HFFc6 (cell line): Measurements from ENCODE around the gene MTA3. TPM values are rescaled to one million over a fixed set of nuclear protein-coding genes. Genes with fewer than 3 reads are reported as not detected.
"Not testable (repeated sequence)": the region's sequence is repeated elsewhere in the genome, so short reads cannot be mapped to it uniquely, and the experiment has no call there.

Experiments used
- DNase-seq: peaks from one replicate; pipeline ENCODE4 v3.0.0-alpha.2; 2018
- H3K27ac Mint-ChIP-seq: 2 replicates; pipeline ENCODE4 v1.8.0; 2020; ENCODE audit warnings: mild to moderate bottlenecking, mixed read lengths
- H3K27me3 Mint-ChIP-seq: 2 replicates; pipeline ENCODE4 v1.8.0; 2021; ENCODE audit warnings: mild to moderate bottlenecking, moderate library complexity, mixed read lengths; ENCODE audit not compliant: insufficient read depth
- H3K36me3 Mint-ChIP-seq: 2 replicates; pipeline ENCODE4 v1.8.0; 2021; ENCODE audit warnings: low read depth, mixed read lengths
- H3K4me1 Mint-ChIP-seq: 2 replicates; pipeline ENCODE4 v1.8.0; 2020; ENCODE audit warnings: low read depth, mixed read lengths
- H3K4me3 Mint-ChIP-seq: 2 replicates; pipeline ENCODE4 v1.8.0; 2020; ENCODE audit warnings: mild to moderate bottlenecking, moderate library complexity, mixed read lengths
- H3K9me3 Mint-ChIP-seq: 2 replicates; pipeline ENCODE4 v1.8.0; 2020; ENCODE audit warnings: mild to moderate bottlenecking, mixed read lengths
- total RNA-seq, 6 experiments: library from RNA; stranded (reverse); fragmentation: NEBNext Ultra II Directional; extraction: Animal tissue kit (Norgen Biotek cat#: 25700); gene quantifications; 2 replicates in 1 of 6; 3 replicates in 5 of 6; pipeline ENCODE4 v1.2.3, GENCODE V29; 2021
- TF ChIP-seq, protein P1 (sequence below): fragments of 200-600 bp; sonication (generic); IDR thresholded peaks from 2 replicates; pipeline ENCODE4 v1.5.0; 2021; ENCODE audit warnings: antibody characterized with exemption, mild to moderate bottlenecking

The MTA3 gene
- total RNA-seq, 6 experiments from 2014 or later = 26.2 to 33.4 (median 30.7) TPM

DNA sequence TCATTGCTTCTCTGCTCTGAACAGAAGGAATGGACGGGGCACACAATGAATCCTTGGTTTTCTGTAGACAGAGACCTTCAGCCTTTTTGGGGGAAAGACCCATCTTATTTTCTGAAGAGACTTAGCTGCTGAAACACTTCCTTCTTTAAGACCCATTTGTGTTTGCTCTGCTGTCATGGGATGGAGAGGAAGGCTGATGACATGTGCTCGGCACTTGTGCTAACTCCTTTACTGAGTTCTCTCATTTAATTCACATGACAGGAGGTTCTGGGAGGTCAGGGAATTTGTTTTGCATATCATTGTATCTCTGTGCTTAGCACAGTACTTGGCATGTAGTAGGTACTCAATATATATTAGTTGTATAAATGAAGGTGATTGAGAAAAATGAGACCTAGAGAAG is 156.5 kb downstream of the MTA3 start:
- TF ChIP-seq, protein P1, sequence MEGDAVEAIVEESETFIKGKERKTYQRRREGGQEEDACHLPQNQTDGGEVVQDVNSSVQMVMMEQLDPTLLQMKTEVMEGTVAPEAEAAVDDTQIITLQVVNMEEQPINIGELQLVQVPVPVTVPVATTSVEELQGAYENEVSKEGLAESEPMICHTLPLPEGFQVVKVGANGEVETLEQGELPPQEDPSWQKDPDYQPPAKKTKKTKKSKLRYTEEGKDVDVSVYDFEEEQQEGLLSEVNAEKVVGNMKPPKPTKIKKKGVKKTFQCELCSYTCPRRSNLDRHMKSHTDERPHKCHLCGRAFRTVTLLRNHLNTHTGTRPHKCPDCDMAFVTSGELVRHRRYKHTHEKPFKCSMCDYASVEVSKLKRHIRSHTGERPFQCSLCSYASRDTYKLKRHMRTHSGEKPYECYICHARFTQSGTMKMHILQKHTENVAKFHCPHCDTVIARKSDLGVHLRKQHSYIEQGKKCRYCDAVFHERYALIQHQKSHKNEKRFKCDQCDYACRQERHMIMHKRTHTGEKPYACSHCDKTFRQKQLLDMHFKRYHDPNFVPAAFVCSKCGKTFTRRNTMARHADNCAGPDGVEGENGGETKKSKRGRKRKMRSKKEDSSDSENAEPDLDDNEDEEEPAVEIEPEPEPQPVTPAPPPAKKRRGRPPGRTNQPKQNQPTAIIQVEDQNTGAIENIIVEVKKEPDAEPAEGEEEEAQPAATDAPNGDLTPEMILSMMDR = no peak
- Mint-ChIP-seq H3K27ac (no peak overlapping the region; the same call in 1 of the 2 replicates), H3K27me3 (no peaks in the 10 kb centered on the region; the same call in 1 of the 2 replicates), H3K9me3 (peaks cover 5% of the 10 kb centered on the region), H3K4me1 (peaks cover 16% of the 10 kb centered on the region), H3K4me3 (no peak overlapping the region), H3K36me3 (peaks cover 4% of the 10 kb centered on the region)
- no peak for DNase-seq

DNA sequence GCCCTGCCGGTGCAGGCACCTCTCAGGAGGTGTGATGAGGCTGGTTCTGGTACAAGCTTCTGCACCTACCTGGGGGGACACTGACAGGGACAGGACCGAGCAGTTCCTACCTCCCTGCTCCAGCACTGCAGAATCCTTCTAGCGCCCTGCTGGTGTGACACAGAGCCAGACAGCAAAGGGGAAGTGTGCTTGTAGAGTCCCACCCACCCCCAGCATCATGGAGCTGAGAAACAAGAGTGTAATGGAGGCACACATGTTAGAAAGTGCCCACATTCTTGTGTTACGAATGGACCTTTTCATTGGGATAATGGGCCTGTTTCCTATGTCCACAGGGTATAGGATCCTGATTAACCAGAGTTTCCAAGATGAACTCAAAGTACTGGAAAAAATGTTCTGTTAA is 157.2 kb downstream of the MTA3 start:
- Mint-ChIP-seq H3K4me3 (no peak overlapping the region), H3K4me1 (peaks cover 16% of the 10 kb centered on the region), H3K36me3 (peaks cover 6% of the 10 kb centered on the region), H3K9me3 (peaks cover 11% of the 10 kb centered on the region), H3K27ac (no peak overlapping the region), H3K27me3 (no peaks in the 10 kb centered on the region; the same call in 1 of the 2 replicates)
- TF ChIP-seq, protein P1 = no peak
- DNase-seq = no peak

DNA sequence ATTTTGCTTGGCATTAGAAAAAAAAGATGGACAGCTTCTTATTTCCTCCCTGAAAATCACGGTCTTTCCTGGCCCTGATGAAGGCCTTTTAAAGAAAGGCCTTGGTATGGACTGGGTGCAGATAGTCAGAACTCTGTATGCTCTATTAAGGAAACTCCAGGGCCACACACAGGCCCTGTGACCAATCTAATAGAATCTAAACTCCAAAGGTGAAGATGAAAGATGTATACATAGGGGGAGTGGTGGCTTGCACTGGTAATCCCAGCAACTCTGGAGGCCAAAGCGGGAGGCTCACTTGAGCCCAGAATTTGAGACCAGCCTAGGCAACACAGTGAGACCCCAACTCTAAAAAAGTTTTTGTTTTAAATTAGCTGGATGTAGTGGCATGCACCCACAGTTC is 158.2 kb downstream of the MTA3 start:
- Mint-ChIP-seq H3K4me3 (no peak overlapping the region), H3K27ac (no peak overlapping the region), H3K4me1 (peaks cover 16% of the 10 kb centered on the region), H3K27me3 (no peaks in the 10 kb centered on the region; the same call in none of the 2 replicates), H3K9me3 (peaks cover 11% of the 10 kb centered on the region), H3K36me3 (peaks cover 6% of the 10 kb centered on the region)
- DNase-seq = no peak
- TF ChIP-seq, protein P1 = no peak

DNA sequence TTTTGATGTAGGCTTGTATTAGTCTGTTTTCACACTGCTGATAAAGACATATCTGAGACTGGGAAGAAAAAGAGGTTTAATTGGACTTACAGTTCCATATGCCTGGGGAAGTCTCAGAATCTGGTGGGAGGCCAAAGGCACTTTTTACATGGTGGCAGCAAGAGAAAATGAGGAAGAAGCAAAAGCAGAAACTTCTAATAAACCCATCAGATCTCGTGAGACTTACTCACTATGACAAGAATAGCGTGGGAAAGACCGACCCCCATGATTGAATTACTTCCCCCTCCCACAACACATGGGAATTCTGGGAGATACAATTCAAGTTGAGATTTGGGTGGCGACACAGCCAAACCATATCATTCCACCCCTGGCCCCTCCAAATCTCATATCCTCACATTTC is 162.9 kb downstream of the MTA3 start:
- not testable (repeated sequence) for H3K4me1 Mint-ChIP-seq, DNase-seq, H3K27ac Mint-ChIP-seq, H3K4me3 Mint-ChIP-seq, H3K27me3 Mint-ChIP-seq
- peaks cover 11% of the 10 kb centered on the region for H3K9me3 Mint-ChIP-seq
- H3K36me3 Mint-ChIP-seq = peaks cover 21% of the 10 kb centered on the region

DNA sequence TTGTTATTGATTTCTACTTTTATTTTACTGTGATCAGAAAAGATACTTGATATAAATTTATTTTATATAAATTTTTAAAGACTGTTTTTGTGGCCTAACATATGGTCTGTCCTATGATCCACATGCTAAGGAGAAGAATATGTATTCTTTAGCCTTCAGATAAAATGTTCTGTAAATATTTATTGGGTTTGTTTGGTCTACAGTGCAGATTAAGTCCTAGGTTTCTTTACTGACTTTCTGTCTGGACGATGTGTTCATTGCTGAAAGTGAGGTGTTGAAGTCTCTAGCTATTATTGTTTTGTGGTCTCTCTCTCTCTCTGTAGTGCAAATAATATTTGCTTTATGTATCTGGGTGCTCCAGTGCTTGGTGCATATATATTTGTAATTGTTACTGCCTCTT is 165.4 kb downstream of the MTA3 start:
- H3K27me3 Mint-ChIP-seq = peaks cover 3% of the 10 kb centered on the region
- TF ChIP-seq, protein P1 = no peak
- no peak overlapping the region for H3K4me3 Mint-ChIP-seq
- peaks cover 11% of the 10 kb centered on the region for H3K9me3 Mint-ChIP-seq
- H3K36me3 Mint-ChIP-seq = peaks cover 21% of the 10 kb centered on the region
- DNase-seq = no peak
- H3K4me1 Mint-ChIP-seq = no peaks in the 10 kb centered on the region
- no peak overlapping the region for H3K27ac Mint-ChIP-seq

DNA sequence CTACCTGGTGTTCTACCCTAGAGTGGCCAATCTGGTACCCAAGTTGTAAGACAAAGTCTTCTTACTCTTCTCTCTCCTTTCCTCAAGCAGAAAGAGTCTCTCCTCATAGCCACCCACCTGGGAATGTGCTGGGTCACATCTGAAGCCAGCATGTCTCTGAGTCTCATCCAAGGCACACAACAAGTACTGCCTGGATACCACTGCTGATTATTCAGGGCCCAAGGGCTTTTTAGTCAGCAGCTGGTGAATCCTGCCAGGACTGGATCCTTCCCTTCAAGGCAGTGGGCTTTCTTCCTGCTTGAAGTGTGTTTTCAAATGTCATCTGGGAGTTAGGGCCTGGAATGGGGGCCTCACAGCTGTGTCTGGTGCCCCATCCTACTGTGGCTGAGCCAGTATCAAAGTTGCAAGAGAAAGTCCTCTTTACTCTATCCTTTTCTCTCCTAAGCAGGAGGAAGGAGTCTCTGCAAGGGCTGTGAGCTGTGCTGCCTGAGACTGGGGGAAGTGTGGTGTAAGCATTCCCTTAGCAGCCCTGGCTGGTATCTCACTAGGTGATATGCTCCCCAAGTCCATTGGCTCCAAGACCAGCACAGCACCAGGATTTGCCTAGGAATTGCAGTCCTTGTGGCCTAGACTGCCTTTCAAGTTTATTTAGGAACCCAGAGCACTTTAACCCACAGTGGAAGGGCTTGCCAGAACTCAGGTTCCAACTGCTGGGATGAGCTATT is 168.3 kb downstream of the MTA3 start:
- Mint-ChIP-seq H3K36me3 (peaks cover 15% of the 10 kb centered on the region), H3K4me1 (no peaks in the 10 kb centered on the region), H3K27me3 (peaks cover 3% of the 10 kb centered on the region), H3K4me3 (no peak overlapping the region), H3K27ac (no peak overlapping the region), H3K9me3 (no peaks in the 10 kb centered on the region)
- TF ChIP-seq, protein P1 = no peak
- DNase-seq = no peak
